Muscle layer of colon (tissue), 2 donors: Measurements from ENCODE around the gene NCAPH2.
A peak's percentile ranks its signal among the peaks of the same experiment; 100 is the strongest.
"Not testable (repeated sequence)": the region's sequence is repeated elsewhere in the genome, so short reads cannot be mapped to it uniquely, and the experiment has no call there.

ENCODE experiments used
- H3K27ac ChIP-seq: one replicate; pipeline ENCODE4 v1.7.0; 2013; ENCODE audit warnings: low read depth, mild to moderate bottlenecking, low read length, moderate library complexity
- H3K27me3 ChIP-seq, 2 donors: one replicate each; pipeline ENCODE4 v1.7.0; 2013; ENCODE audit warnings: low read length in 2 of 2, mild to moderate bottlenecking in 2 of 2; ENCODE audit not compliant: insufficient read depth in 2 of 2, control insufficient read depth in 1 of 2
- H3K36me3 ChIP-seq: one replicate; pipeline ENCODE4 v1.7.0; 2013; ENCODE audit warnings: mild to moderate bottlenecking, low read length; ENCODE audit not compliant: insufficient read depth
- H3K4me1 ChIP-seq: one replicate; pipeline ENCODE4 v1.7.0; 2013; ENCODE audit warnings: mild to moderate bottlenecking, low read length; ENCODE audit not compliant: insufficient read depth
- H3K4me3 ChIP-seq, 2 donors: one replicate each; pipeline ENCODE4 v1.7.0; 2013; ENCODE audit warnings: low read length in 2 of 2, low read depth in 1 of 2, mild to moderate bottlenecking in 1 of 2, moderate library complexity in 1 of 2
- H3K9ac ChIP-seq: one replicate; pipeline ENCODE4 v1.7.0; 2013; ENCODE audit warnings: low read length
- H3K9me3 ChIP-seq: one replicate; pipeline ENCODE4 v1.7.0; 2013; ENCODE audit warnings: mild to moderate bottlenecking, low read length
- donor health status: abdominal sarcoma.
- donor health status: Adenocarcinoma of cecum.

NCAPH2 gene

GRCh38 chr22:50540381-50540780 is 32.4 kb downstream of the NCAPH2 start:
- Histone ChIP-seq H3K9me3 (no peaks in the 10 kb centered on the region), H3K36me3 (no peaks in the 10 kb centered on the region), H3K4me1 (peaks cover 6% of the 10 kb centered on the region), H3K27me3 (peaks cover 13 to 40% of the 10 kb centered on the region in 2 donors), H3K27ac (no peak overlapping the region), H3K9ac (no peak overlapping the region), H3K4me3 (no peak overlapping the region)

- H3K4me1 ChIP-seq, H3K27ac ChIP-seq, H3K36me3 ChIP-seq, H3K9me3 ChIP-seq, H3K9ac ChIP-seq, H3K4me3 ChIP-seq: not testable (repeated sequence)
- H3K27me3 ChIP-seq = peaks cover 17 to 42% of the 10 kb centered on the region in 2 donors
Observed at GRCh38 chr22:50541667-50542026, 33.6 kb downstream of the NCAPH2 start.

GRCh38 chr22:50542416-50542927 is 34.4 kb downstream of the NCAPH2 start:
- H3K36me3 ChIP-seq = no peaks in the 10 kb centered on the region
- H3K4me3 ChIP-seq = no peak overlapping the region
- peaks cover 17 to 44% of the 10 kb centered on the region in 2 donors for H3K27me3 ChIP-seq
- H3K4me1 ChIP-seq = peaks cover 6% of the 10 kb centered on the region
- H3K9ac ChIP-seq = no peak overlapping the region
- no peaks in the 10 kb centered on the region for H3K9me3 ChIP-seq
- H3K27ac ChIP-seq = no peak overlapping the region

- no peaks in the 10 kb centered on the region for H3K9me3 ChIP-seq
- no peak overlapping the region for H3K27ac ChIP-seq
- H3K27me3 ChIP-seq = peaks cover 17 to 55% of the 10 kb centered on the region in 2 donors
- H3K4me1 ChIP-seq = peaks cover 6% of the 10 kb centered on the region
- H3K4me3 ChIP-seq = peak overlapping the region in 1 of 2 donors; percentile 11
- no peaks in the 10 kb centered on the region for H3K36me3 ChIP-seq
- no peak overlapping the region for H3K9ac ChIP-seq
Observed at GRCh38 chr22:50544078-50544745, 36.2 kb downstream of the NCAPH2 start.

GRCh38 chr22:50544746-50545253 is 36.8 kb downstream of the NCAPH2 start:
- no peaks in the 10 kb centered on the region for H3K9me3 ChIP-seq
- H3K27me3 ChIP-seq = peaks cover 17 to 61% of the 10 kb centered on the region in 2 donors
- no peak overlapping the region for H3K9ac ChIP-seq
- no peaks in the 10 kb centered on the region for H3K36me3 ChIP-seq
- H3K4me1 ChIP-seq = peaks cover 6% of the 10 kb centered on the region
- H3K4me3 ChIP-seq = no peak overlapping the region
- no peak overlapping the region for H3K27ac ChIP-seq

- Histone ChIP-seq H3K4me1 (peaks cover 6% of the 10 kb centered on the region), H3K9me3 (no peaks in the 10 kb centered on the region), H3K36me3 (no peaks in the 10 kb centered on the region), H3K9ac (no peak within 1 kb of the TSS), H3K27me3 (peaks cover 17 to 68% of the 10 kb centered on the region in 2 donors), H3K4me3 (no peak within 1 kb of the TSS), H3K27ac (no peak within 1 kb of the TSS)
Observed at GRCh38 chr22:50545522-50546325, 37.7 kb downstream of the NCAPH2 start, which contains the start of gene KLHDC7B. TSS of gene KLHDC7B (plus strand) at chr22:50545899. CDS start at chr22:50546244, 345 bp downstream.

- H3K27ac ChIP-seq = no peak overlapping the region
- no peaks in the 10 kb centered on the region for H3K9me3 ChIP-seq
- H3K36me3 ChIP-seq = no peaks in the 10 kb centered on the region
- no peak overlapping the region for H3K9ac ChIP-seq
- H3K4me3 ChIP-seq = no peak overlapping the region
- H3K4me1 ChIP-seq = peaks cover 6% of the 10 kb centered on the region
- peaks cover 17 to 68% of the 10 kb centered on the region in 2 donors for H3K27me3 ChIP-seq
Observed at GRCh38 chr22:50546326-50547262, 38.6 kb downstream of the NCAPH2 start.

- no peaks in the 10 kb centered on the region for H3K9me3 ChIP-seq
- H3K36me3 ChIP-seq = no peaks in the 10 kb centered on the region
- H3K27me3 ChIP-seq = peaks cover 17 to 72% of the 10 kb centered on the region in 2 donors
- H3K9ac ChIP-seq = no peak overlapping the region
- no peak overlapping the region for H3K27ac ChIP-seq
- no peak overlapping the region for H3K4me3 ChIP-seq
- peaks cover 6% of the 10 kb centered on the region for H3K4me1 ChIP-seq
Observed at GRCh38 chr22:50547263-50547985, 39.4 kb downstream of the NCAPH2 start.

GRCh38 chr22:50548040-50548920 is 40.3 kb downstream of the NCAPH2 start:
- Histone ChIP-seq H3K27ac (no peak overlapping the region), H3K9me3 (no peaks in the 10 kb centered on the region)

More at GRCh38 chr22:50548040-50548920, 40.3 kb downstream of the NCAPH2 start:
- Histone ChIP-seq H3K27me3 (peaks cover 17 to 72% of the 10 kb centered on the region in 2 donors), H3K9ac (no peak overlapping the region), H3K4me3 (peak overlapping the region in 1 of 2 donors; percentile 27), H3K4me1 (peaks cover 6% of the 10 kb centered on the region), H3K36me3 (no peaks in the 10 kb centered on the region)
